Inferior parietal cortex (tissue), 1 donor: ENCODE measurements around the gene SYNJ2BP.

Source experiments
- DNase-seq: peaks from one replicate; pipeline ENCODE4 v3.0.0-alpha.2; 2016; ENCODE audit errors: extremely low spot score

Gene SYNJ2BP

GRCh38 chr14:70391493-70392391, 25.1 kb downstream of the SYNJ2BP start:
- no peak for DNase-seq

GRCh38 chr14:70382536-70382935, 34.4 kb downstream of the SYNJ2BP start:
- DNase-seq, result no peak

GRCh38 chr14:70380824-70381223, 36.1 kb downstream of the SYNJ2BP start:
- DNase-seq, result no peak

- DNase-seq, result no peak
Observed at GRCh38 chr14:70378696-70379095, 38.2 kb downstream of the SYNJ2BP start.
